ENCODE results near the gene ASIC1.

GRCh38 chr12:50085615-50086072 lies 28.2 kb downstream of the ASIC1 start:
- TF ChIP-seq CTCF (conservative IDR thresholded peaks at IDR 0.05; ENCODE audit: low read length) (no peak), EZH2phosphoT487 (IDR thresholded peaks at IDR 0.05; ENCODE audit: borderline replicate concordance) (no peak)
